CD8-positive, alpha-beta memory T cell (primary cell): Measurements from ENCODE around the gene C11orf42. TPM values are rescaled to one million over a fixed set of nuclear protein-coding genes. Genes with fewer than 3 reads are reported as not detected.

Experiments used
- CTCF ChIA-PET: fragments of 350-600 bp; sonication (Branson Sonifier 250); formaldehyde crosslinking; loops from one replicate; lab custom pipeline; 2021; ENCODE audit warnings: antibody characterized with exemption; lab: Charles Lee
- POLR2A ChIA-PET: fragments of 350-600 bp; sonication (Branson Sonifier 250); formaldehyde crosslinking; loops from one replicate; lab custom pipeline; 2021; ENCODE audit warnings: antibody characterized with exemption; lab: Charles Lee
- DNase-seq, 5 donors: peaks; one replicate each; pipeline versions ENCODE4 v3.0.0 to v3.0.0-alpha.2; 2020 to 2022; ENCODE audit warnings: mixed read lengths in 1 of 5
- H3K27ac ChIP-seq: one replicate; pipeline ENCODE4 v1.7.0; 2013; ENCODE audit warnings: low read depth, mild to moderate bottlenecking, low read length, moderate library complexity
- H3K27me3 ChIP-seq: 2 replicates; pipeline ENCODE4 v1.7.0; 2013; ENCODE audit warnings: low read length, mild to moderate bottlenecking; ENCODE audit not compliant: insufficient read depth, poor library complexity, severe bottlenecking
- H3K36me3 ChIP-seq: 2 replicates; pipeline ENCODE4 v1.7.0; 2013; ENCODE audit warnings: mild to moderate bottlenecking, low read length, moderate library complexity; ENCODE audit not compliant: insufficient read depth
- H3K4me1 ChIP-seq: 2 replicates; pipeline ENCODE4 v1.7.0; 2013; ENCODE audit warnings: mild to moderate bottlenecking, low read length, moderate library complexity; ENCODE audit not compliant: insufficient read depth
- H3K4me3 ChIP-seq: 2 replicates; pipeline ENCODE4 v1.7.0; 2013; ENCODE audit warnings: mild to moderate bottlenecking, low read length
- H3K9me3 ChIP-seq: 2 replicates; pipeline ENCODE4 v1.7.0; 2013; ENCODE audit warnings: mild to moderate bottlenecking, low read length
- H3K27ac Mint-ChIP-seq, 8 donors: one replicate each; pipeline ENCODE4 v1.8.0; 2020 to 2021; ENCODE audit warnings: mixed read lengths in 8 of 8, mild to moderate bottlenecking in 6 of 8, inconsistent platforms in 3 of 8, moderate library complexity in 3 of 8
- H3K27me3 Mint-ChIP-seq, 2 donors: one replicate each; pipeline ENCODE4 v1.8.0; 2020 to 2021; ENCODE audit warnings: mixed read lengths in 2 of 2, mild to moderate bottlenecking in 1 of 2, moderate library complexity in 1 of 2
- H3K36me3 Mint-ChIP-seq, 3 donors: one replicate each; pipeline ENCODE4 v1.8.0; 2020 to 2021; ENCODE audit warnings: mixed read lengths in 3 of 3, inconsistent platforms in 1 of 3, mild to moderate bottlenecking in 1 of 3
- H3K4me1 Mint-ChIP-seq, 3 donors: one replicate each; pipeline ENCODE4 v1.8.0; 2020 to 2021; ENCODE audit warnings: mixed read lengths in 3 of 3, inconsistent platforms in 1 of 3, mild to moderate bottlenecking in 1 of 3
- H3K4me3 Mint-ChIP-seq, 7 donors: one replicate each; pipeline ENCODE4 v1.8.0; 2020 to 2021; ENCODE audit warnings: mixed read lengths in 7 of 7, mild to moderate bottlenecking in 6 of 7, moderate library complexity in 4 of 7, inconsistent platforms in 2 of 7
- H3K9me3 Mint-ChIP-seq, 5 donors: one replicate each; pipeline ENCODE4 v1.8.0; 2020 to 2022; ENCODE audit warnings: mixed read lengths in 5 of 5, mild to moderate bottlenecking in 3 of 5, moderate library complexity in 2 of 5, inconsistent platforms in 1 of 5
- polyA plus RNA-seq: library from polyadenylated mRNA; unstranded; fragments of 300-500 nt; fragmentation: Illumina TruSeq; gene quantifications from one replicate; pipeline ENCODE4 v1.2.3, GENCODE V29; 2021
- total RNA-seq, 2 experiments: library from RNA; stranded (reverse); gene quantifications; one replicate each; pipeline ENCODE4 v1.2.3, GENCODE V29; 2021

Gene C11orf42
- total and polyA plus RNA-seq, 3 experiments from 2014 or later = not detected

GRCh38 chr11:6224421-6224820 lies 19.1 kb downstream of the C11orf42 start:
- Mint-ChIP-seq H3K9me3 (no peaks in the 10 kb centered on the region), H3K4me3 (no peak overlapping the region), H3K27me3 (no peaks in the 10 kb centered on the region), H3K36me3 (peaks cover 13 to 60% (median 25%) of the 10 kb centered on the region in 3 donors), H3K27ac (peak overlapping the region in 1 of 8 donors; percentile 1), H3K4me1 (peaks cover 39 to 57% (median 39%) of the 10 kb centered on the region in 3 donors)
- Histone ChIP-seq H3K4me1 (peaks cover 21% of the 10 kb centered on the region), H3K4me3 (no peak overlapping the region), H3K36me3 (peaks cover 32% of the 10 kb centered on the region), H3K27me3 (no peaks in the 10 kb centered on the region), H3K27ac (no peak overlapping the region), H3K9me3 (no peaks in the 10 kb centered on the region)
- ChIA-PET POLR2A (no interaction called here), CTCF (no interaction called here)
- DNase-seq = no peak

GRCh38 chr11:6225024-6225423 lies 19.7 kb downstream of the C11orf42 start:
- H3K36me3 ChIP-seq = peaks cover 26% of the 10 kb centered on the region
- H3K9me3 ChIP-seq = no peaks in the 10 kb centered on the region
- no peaks in the 10 kb centered on the region for H3K9me3 Mint-ChIP-seq
- no peaks in the 10 kb centered on the region for H3K27me3 ChIP-seq
- H3K27me3 Mint-ChIP-seq = no peaks in the 10 kb centered on the region
- no peak overlapping the region for H3K4me3 Mint-ChIP-seq
- H3K4me3 ChIP-seq = no peak overlapping the region
- no peak overlapping the region for H3K27ac ChIP-seq
- ChIA-PET POLR2A (no interaction called here), CTCF (no interaction called here)
- peaks cover 45 to 59% (median 45%) of the 10 kb centered on the region in 3 donors for H3K4me1 Mint-ChIP-seq
- H3K27ac Mint-ChIP-seq = peak overlapping the region in 3 of 8 donors; percentile 1 to 56 (median 21)
- H3K4me1 ChIP-seq = peaks cover 22% of the 10 kb centered on the region
- H3K36me3 Mint-ChIP-seq = peaks cover 13 to 54% (median 23%) of the 10 kb centered on the region in 3 donors
- no peak for DNase-seq

GRCh38 chr11:6225896-6226295 lies 20.5 kb downstream of the C11orf42 start:
- no peaks in the 10 kb centered on the region for H3K27me3 Mint-ChIP-seq
- no peaks in the 10 kb centered on the region for H3K27me3 ChIP-seq
- peaks cover 23% of the 10 kb centered on the region for H3K36me3 ChIP-seq
- H3K9me3 ChIP-seq = no peaks in the 10 kb centered on the region
- H3K27ac Mint-ChIP-seq = peak overlapping the region in 2 of 8 donors; percentile 2 to 69
- H3K4me1 Mint-ChIP-seq = peaks cover 53 to 68% (median 54%) of the 10 kb centered on the region in 3 donors
- H3K4me3 Mint-ChIP-seq = no peak overlapping the region
- ChIA-PET CTCF (no interaction called here), POLR2A (no interaction called here)
- no peak for DNase-seq
- no peak overlapping the region for H3K4me3 ChIP-seq
- peaks cover 13 to 45% (median 23%) of the 10 kb centered on the region in 3 donors for H3K36me3 Mint-ChIP-seq
- H3K4me1 ChIP-seq = peaks cover 26% of the 10 kb centered on the region
- H3K27ac ChIP-seq = no peak overlapping the region
- no peaks in the 10 kb centered on the region for H3K9me3 Mint-ChIP-seq

GRCh38 chr11:6228520-6228919 lies 23.2 kb downstream of the C11orf42 start:
- peak overlapping the region in 6 of 8 donors; percentile 8 to 90 (median 44) for H3K27ac Mint-ChIP-seq
- Histone ChIP-seq H3K9me3 (no peaks in the 10 kb centered on the region), H3K4me3 (no peak overlapping the region), H3K27ac (no peak overlapping the region), H3K27me3 (no peaks in the 10 kb centered on the region), H3K4me1 (peaks cover 34% of the 10 kb centered on the region), H3K36me3 (peaks cover 5% of the 10 kb centered on the region)
- ChIA-PET CTCF (no interaction called here), POLR2A (no interaction called here)
- peaks cover 65 to 87% (median 76%) of the 10 kb centered on the region in 3 donors for H3K4me1 Mint-ChIP-seq
- peak overlapping the region in 4 of 7 donors; percentile 7 to 74 (median 21) for H3K4me3 Mint-ChIP-seq
- DNase-seq = peak in 1 of 5 donors; percentile 1
- no peaks in the 10 kb centered on the region for H3K9me3 Mint-ChIP-seq
- no peaks in the 10 kb centered on the region for H3K27me3 Mint-ChIP-seq
- peaks cover 7 to 25% (median 9%) of the 10 kb centered on the region in 3 donors for H3K36me3 Mint-ChIP-seq

GRCh38 chr11:6229911-6230310 lies 24.6 kb downstream of the C11orf42 start:
- no peaks in the 10 kb centered on the region for H3K9me3 ChIP-seq
- H3K4me3 ChIP-seq = no peak overlapping the region
- no peaks in the 10 kb centered on the region for H3K27me3 ChIP-seq
- Mint-ChIP-seq H3K9me3 (no peaks in the 10 kb centered on the region), H3K27me3 (peaks cover 0 to 2% of the 10 kb centered on the region in 2 donors), H3K4me3 (peak overlapping the region; percentile 2 to 71 (median 59)), H3K4me1 (peaks cover 73 to 96% (median 86%) of the 10 kb centered on the region in 3 donors), H3K27ac (peak overlapping the region; percentile 44 to 95 (median 86)), H3K36me3 (peaks cover 3 to 17% (median 4%) of the 10 kb centered on the region in 3 donors)
- peak in 2 of 5 donors; percentile 2 to 11 for DNase-seq
- H3K27ac ChIP-seq = no peak overlapping the region
- POLR2A ChIA-PET = no interaction called here
- CTCF ChIA-PET = interaction anchor here (0.7 to 1.8 kb wide), 2 partner anchors 22 to 71 kb away, joined by 4 read pairs; no protein-coding TSS in a partner anchor
- H3K4me1 ChIP-seq = peaks cover 41% of the 10 kb centered on the region
- H3K36me3 ChIP-seq = no peaks in the 10 kb centered on the region

- Mint-ChIP-seq H3K36me3 (peaks cover 0 to 13% (median 2%) of the 10 kb centered on the region in 3 donors), H3K27me3 (peaks cover 0 to 2% of the 10 kb centered on the region in 2 donors), H3K4me1 (peaks cover 53 to 73% (median 66%) of the 10 kb centered on the region in 3 donors), H3K4me3 (peak overlapping the region; percentile 28 to 99 (median 46)), H3K9me3 (no peaks in the 10 kb centered on the region), H3K27ac (peak overlapping the region in 7 of 8 donors; percentile 1 to 77 (median 69))
- ChIA-PET POLR2A (no interaction called here), CTCF (no interaction called here)
- no peaks in the 10 kb centered on the region for H3K9me3 ChIP-seq
- H3K27ac ChIP-seq = no peak overlapping the region
- no peak overlapping the region for H3K4me3 ChIP-seq
- H3K27me3 ChIP-seq = no peaks in the 10 kb centered on the region
- H3K36me3 ChIP-seq = no peaks in the 10 kb centered on the region
- DNase-seq = no peak
- peaks cover 41% of the 10 kb centered on the region for H3K4me1 ChIP-seq
Observed at GRCh38 chr11:6232899-6233298, 27.5 kb downstream of the C11orf42 start.

GRCh38 chr11:6233984-6234386 lies 28.6 kb downstream of the C11orf42 start:
- peaks cover 33% of the 10 kb centered on the region for H3K4me1 ChIP-seq
- ChIA-PET CTCF (interaction anchor here (1.7 kb wide), 1 partner anchor 16 kb away, joined by 9 read pairs; no protein-coding TSS in a partner anchor), POLR2A (interaction anchor here (0.8 to 1.0 kb wide), 2 partner anchors 370 to 1753 kb away, joined by 3 to 5 read pairs; partner anchors contain the start of gene EIF3F)
- DNase-seq = no peak
- no peaks in the 10 kb centered on the region for H3K36me3 ChIP-seq
- Mint-ChIP-seq H3K4me3 (peak overlapping the region; percentile 93 to 100 (median 99)), H3K4me1 (peaks cover 44 to 62% (median 56%) of the 10 kb centered on the region in 3 donors), H3K27ac (peak overlapping the region; percentile 86 to 100 (median 98)), H3K9me3 (no peaks in the 10 kb centered on the region), H3K27me3 (peaks cover 0 to 5% of the 10 kb centered on the region in 2 donors), H3K36me3 (peaks cover 0 to 11% (median 2%) of the 10 kb centered on the region in 3 donors)
- peak overlapping the region; percentile 77 for H3K27ac ChIP-seq
- H3K4me3 ChIP-seq = peak overlapping the region; percentile 97
- no peaks in the 10 kb centered on the region for H3K27me3 ChIP-seq
- H3K9me3 ChIP-seq = no peaks in the 10 kb centered on the region
